K562 (cell line): ENCODE measurements around the gene KLHL12. TPM values are rescaled to one million over a fixed set of nuclear protein-coding genes. Genes with fewer than 3 reads are reported as not detected.

ENCODE experiments used
- CC2D1A ChIP-seq: fragments of 450-650 bp; IDR thresholded peaks from 2 replicates; pipeline ENCODE4 v1.6.1; 2017; ENCODE audit warnings: mild to moderate bottlenecking
- CREBBP ChIP-seq: IDR thresholded peaks from one replicate; pipeline ENCODE4 v1.6.1; 2012; ENCODE audit warnings: low read depth, mild to moderate bottlenecking, control low read depth, inconsistent platforms, low read length
- ID3 ChIP-seq, 2 experiments: fragments of 250-450 bp in 1 of 2; fragments of 450-650 bp in 1 of 2; sonication (Bioruptor Pico) in 1 of 2; IDR thresholded peaks; 2 replicates each; pipeline versions ENCODE4 v1.6.1 to v1.8.0; 2016 to 2021; ENCODE audit warnings: mild to moderate bottlenecking in 2 of 2, moderate library complexity in 2 of 2, missing compliant biosample characterization in 1 of 2, missing genetic modification characterization in 1 of 2
- MBD1 ChIP-seq: fragments of 250-450 bp; sonication (Bioruptor Pico); IDR thresholded peaks from 2 replicates; pipeline ENCODE4 v1.8.0; 2022; ENCODE audit warnings: inconsistent platforms
- RB1 ChIP-seq: fragments of 450-650 bp; IDR thresholded peaks from 2 replicates; pipeline ENCODE4 v1.6.1; 2017; ENCODE audit warnings: low read depth, mild to moderate bottlenecking
- REST ChIP-seq, 2 experiments: fragments of 450-650 bp; formaldehyde crosslinking in 1 of 2; IDR thresholded peaks; 2 replicates each; pipeline versions ENCODE4 v1.4.0 to v1.6.1; 2014 to 2020; ENCODE audit warnings: mild to moderate bottlenecking in 2 of 2, borderline replicate concordance in 1 of 2, low read depth in 1 of 2
- SAFB2 ChIP-seq: fragments of 200-400 bp; formaldehyde crosslinking; IDR thresholded peaks from 2 replicates; pipeline ENCODE4 v1.6.1; 2018; ENCODE audit warnings: borderline replicate concordance, low read length, low read depth, moderate library complexity; ENCODE audit not compliant: severe bottlenecking
- SMAD3 ChIP-seq: fragments of 450-650 bp; formaldehyde crosslinking; conservative IDR thresholded peaks from 2 replicates; pipeline ENCODE4 v1.4.0; 2020; ENCODE audit warnings: mild to moderate bottlenecking
- SP2 ChIP-seq: IDR thresholded peaks from 2 replicates; pipeline ENCODE4 v1.6.1; 2011; ENCODE audit warnings: mild to moderate bottlenecking, low read depth, low read length, moderate library complexity; ENCODE audit not compliant: poor library complexity, severe bottlenecking; ENCODE audit errors: extremely low read depth
- TBL1XR1 ChIP-seq, 2 experiments: IDR thresholded peaks; 2 replicates each; pipeline ENCODE4 v1.6.1; 2012; ENCODE audit warnings: improper control_type of control experiment in 2 of 2, low read length in 2 of 2, mild to moderate bottlenecking in 1 of 2
- YBX1 ChIP-seq: fragments of 450-650 bp; IDR thresholded peaks from 2 replicates; pipeline ENCODE4 v1.7.1; 2016; ENCODE audit warnings: mild to moderate bottlenecking
- ZNF764 ChIP-seq: fragments of 250-450 bp; sonication (Bioruptor Pico); IDR thresholded peaks from 2 replicates; pipeline ENCODE4 v1.4.0; 2020; ENCODE audit warnings: low read depth, mild to moderate bottlenecking, moderate library complexity
- polyA plus RNA-seq, 8 experiments: library from polyadenylated mRNA; depleted of rRNA in 4 of 8; stranded (reverse) in 5 of 8; unstranded in 3 of 8; fragments of >200 nt; fragmentation: Nextera tagmentation in 2 of 8; fragmentation: Illumina TruSeq in 1 of 8; extraction: Ambion mirVana in 2 of 8; extraction: Trizol in 1 of 8; gene quantifications; 2 replicates each; pipeline versions ENCODE4 v1.2.1 to v1.2.3, GENCODE V29; 2011 to 2014; ENCODE audit warnings: inconsistent platforms in 1 of 8, missing spikeins in 1 of 8
- total RNA-seq, 7 experiments: library from RNA; depleted of rRNA in 6 of 7; stranded (reverse); fragments of >200 nt in 6 of 7; fragmentation: Illumina TruSeq in 2 of 7; extraction: Trizol in 2 of 7; gene quantifications; 2 replicates each; pipeline versions ENCODE4 v1.2.1 to v1.2.3, GENCODE V29; 2011 to 2021; ENCODE audit warnings: low replicate concordance in 1 of 7

KLHL12 gene
- total and polyA plus RNA-seq, 9 of the 15 experiments (the other 6 are each of a cell fraction or from before 2014, with no cell fraction given): 23.1 to 85.1 (median 35.0) TPM

- TF ChIP-seq ID3 (CRISPR knock-in tag; IDR thresholded peaks at IDR 0.05) (no peak), ID3 (tag; IDR thresholded peaks at IDR 0.05) (peak; percentile 86), TBL1XR1 (IDR thresholded peaks at IDR 0.05; ENCODE audit: low read length in 2 of 2) (peak in 1 of 2 experiments; percentile 44; a peak in 3 of 4 replicates), MBD1 (CRISPR knock-in tag) (no peak), SP2 (peak; percentile 28), CC2D1A (peak; percentile 79), ZNF764 (CRISPR knock-in tag) (no peak), RB1 (peak; percentile 97), SAFB2 (no peak), SMAD3 (CRISPR knock-in tag) (peak; percentile 66; the same call in 1 of the 2 replicates), REST (IDR thresholded peaks at IDR 0.05; ENCODE audit: borderline replicate concordance) (peak; percentile 98), REST (CRISPR knock-in tag; IDR thresholded peaks at IDR 0.05; ENCODE audit: low read depth) (peak; percentile 72), CREBBP (no peak), YBX1 (peak; percentile 62; the same call in 1 of the 2 replicates)
These were observed at the start of gene KLHL12 (continued) for GRCh38 chr1:202926581-202927491.
